GM19099 (cell line): Measurements from ENCODE around the gene NQO2.

Experiments used
- POLR2A ChIP-seq: IDR thresholded peaks from 3 replicates; pipeline ENCODE4 v1.6.1; 2011; ENCODE audit warnings: low read depth; ENCODE audit not compliant: insufficient read length; ENCODE audit errors: extremely low read depth

The NQO2 gene

DNA sequence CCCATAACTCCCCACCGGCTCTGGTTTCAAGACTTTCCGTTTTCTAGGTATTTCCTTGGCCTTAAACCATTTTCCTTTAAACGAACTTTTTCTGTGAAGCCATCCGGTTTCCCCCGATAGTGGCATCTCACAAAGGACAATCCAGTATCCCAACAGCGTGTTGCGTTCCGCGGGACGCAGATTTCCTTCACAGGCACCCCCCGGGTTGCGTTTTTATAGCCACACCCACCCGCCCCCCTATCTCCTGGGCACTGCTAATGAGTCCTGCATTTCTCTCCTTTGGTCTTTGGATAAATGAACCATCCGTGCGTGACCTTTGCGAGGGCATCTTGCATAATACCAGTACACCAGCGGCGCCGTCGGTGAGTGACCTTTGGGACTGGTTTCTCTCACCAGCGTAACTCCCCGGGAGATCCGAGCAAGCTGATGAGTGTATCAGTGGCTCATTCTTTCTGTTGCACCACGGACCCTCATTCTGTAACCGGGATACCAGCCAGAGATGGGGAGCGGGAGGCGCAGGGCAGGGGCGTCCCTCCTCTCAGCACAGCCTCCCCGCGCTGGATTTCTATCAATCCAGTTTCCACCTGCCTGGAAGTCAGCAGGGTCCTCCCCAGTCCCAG, 586 bp upstream of the NQO2 start:
- TF ChIP-seq POLR2A = no peak

DNA sequence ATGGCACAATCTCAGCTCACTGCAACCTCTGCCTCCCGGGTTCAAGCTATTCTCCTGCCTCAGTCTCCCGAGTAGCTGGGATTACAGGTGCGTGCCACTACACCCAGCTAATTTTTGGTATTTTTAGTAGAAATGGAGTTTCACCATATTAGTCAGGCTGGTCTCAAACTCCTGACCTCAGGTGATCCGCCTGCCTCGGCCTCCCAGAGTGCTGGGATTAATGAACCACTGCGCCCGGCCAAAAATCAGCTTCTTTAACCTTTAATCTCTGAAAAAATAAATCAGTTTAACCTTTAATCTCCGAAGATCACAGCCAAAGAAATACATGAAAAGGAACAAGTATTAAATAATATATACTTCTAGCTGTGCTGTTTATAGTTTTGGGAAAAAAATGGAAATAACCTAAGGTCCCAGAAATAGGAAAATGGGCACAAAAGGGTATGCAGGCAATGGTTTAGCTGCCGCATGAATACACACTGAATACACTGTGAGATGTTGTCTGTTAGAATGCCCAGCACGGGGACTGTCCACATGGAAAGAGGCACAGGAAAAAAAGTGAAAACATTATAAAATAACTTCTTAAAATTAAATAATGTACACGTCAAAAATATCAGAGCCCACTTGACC, 1.6 kb downstream of the NQO2 start:
- no peak for TF ChIP-seq POLR2A

DNA sequence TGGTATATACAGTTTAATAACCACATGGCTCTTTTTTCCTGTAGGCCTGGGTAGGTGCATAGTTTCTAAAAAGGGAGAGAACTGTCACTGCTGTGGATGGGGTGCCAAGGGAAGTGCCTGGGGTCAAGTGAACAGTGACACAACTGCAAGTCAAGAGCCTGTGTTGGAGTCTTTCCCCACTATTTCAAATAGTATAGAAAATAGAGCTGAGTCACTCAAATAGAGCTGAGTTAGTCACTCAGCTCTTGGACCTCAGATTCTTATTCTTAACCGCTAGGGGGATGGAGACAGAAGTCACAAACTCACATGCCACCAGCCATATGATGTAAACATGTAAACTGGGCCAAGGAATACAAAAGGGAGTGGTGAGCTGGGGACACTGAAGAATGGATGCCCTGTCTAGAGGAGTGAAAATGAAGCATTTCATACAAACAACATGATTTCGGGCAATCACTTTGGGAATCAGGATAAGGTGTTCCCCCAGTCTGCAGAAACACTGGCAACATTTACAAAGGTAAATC, 2.1 kb downstream of the NQO2 start:
- TF ChIP-seq POLR2A = no peak

DNA sequence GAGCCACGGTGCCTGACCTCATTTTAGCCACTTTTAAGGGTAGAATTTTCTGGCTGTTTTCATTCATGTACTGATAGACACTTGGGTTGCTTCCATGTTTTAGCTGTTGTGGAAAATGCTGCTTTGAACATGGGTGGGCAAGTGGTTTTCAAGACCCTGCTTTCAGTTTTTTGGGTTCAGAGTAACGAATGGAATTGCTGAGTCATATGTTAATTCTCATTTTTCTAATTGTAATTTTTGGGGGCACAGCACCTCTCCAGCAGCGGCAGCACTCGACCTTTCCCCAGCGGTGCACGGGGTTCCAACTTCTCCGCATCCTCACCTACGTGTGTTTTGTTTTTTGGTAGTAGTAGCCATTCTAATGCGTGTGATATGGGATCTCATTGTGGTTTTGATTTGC, 5.4 kb downstream of the NQO2 start:
- TF ChIP-seq POLR2A = no peak

DNA sequence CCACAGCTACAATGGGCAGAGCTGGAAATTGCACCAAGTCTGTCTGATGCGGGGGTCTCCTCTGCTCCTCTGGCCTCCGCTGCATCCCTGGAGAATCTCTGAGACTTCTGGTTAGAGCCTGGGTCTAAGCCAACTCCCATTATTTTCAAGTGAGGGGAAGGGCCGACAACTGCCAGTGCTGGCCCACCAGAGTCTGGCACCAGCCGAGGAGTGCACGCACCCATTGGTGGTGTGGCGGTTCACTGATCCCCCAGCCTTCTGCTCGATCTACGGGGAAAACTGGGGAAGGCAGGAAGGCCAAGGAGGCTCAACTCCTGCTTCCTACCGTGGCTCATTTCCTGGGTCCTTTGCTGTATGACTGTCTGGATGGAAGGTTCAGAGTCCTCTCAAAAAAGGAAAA, 6.2 kb downstream of the NQO2 start:
- TF ChIP-seq POLR2A = no peak

DNA sequence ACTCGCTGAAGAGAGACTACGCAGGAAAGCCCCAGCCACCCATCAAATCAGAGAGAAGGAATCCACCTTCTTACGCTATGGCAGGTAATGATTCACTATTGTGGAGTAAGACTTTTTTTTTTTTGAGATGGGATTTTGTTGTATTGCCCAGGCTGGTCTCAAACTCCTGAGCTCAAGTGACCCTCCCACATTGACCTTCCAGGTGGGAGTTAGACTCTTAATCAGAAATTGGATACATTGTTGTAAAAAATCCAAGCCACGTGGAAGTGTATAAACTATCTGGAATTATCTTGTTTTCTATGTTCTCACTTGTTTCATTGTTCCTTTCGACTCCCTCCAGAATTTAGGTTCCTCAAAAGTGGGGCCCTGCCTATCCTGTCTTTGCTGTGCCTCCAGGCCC, 6.8 kb downstream of the NQO2 start:
- no peak for TF ChIP-seq POLR2A

DNA sequence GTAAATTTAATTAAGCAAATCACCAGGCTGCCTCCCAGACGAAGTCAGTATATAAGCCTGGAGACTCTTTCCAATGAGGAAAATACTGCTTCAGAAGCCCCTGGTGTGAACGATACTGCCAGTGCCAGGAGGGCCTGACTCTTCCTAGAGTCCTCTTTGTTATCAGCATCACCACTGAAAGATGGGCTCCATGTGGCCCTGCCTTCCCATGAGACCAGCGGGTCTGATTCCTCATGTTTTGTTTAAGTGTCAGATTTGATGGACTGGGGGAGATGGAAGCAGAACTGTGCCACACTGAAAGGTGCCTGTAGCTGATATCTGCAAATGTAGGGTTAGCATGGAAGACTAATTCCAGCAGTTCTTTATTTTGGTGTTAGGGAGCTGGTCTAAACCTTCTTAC, 7.9 kb downstream of the NQO2 start:
- no peak for TF ChIP-seq POLR2A

DNA sequence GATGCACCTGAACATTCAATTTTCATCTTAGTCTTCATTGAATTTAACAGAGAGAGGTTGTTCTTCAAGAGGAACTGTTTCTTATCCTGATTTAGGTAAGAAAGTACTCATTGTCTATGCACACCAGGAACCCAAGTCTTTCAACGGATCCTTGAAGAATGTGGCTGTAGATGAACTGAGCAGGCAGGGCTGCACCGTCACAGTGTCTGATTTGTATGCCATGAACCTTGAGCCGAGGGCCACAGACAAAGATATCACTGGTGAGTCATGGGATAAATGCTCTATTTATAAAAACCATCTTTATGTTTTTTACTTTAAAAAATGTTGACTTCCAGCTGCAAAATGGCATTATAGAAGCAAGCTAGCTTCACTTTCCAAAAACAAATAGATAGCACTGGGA, 10.2 kb downstream of the NQO2 start:
- TF ChIP-seq POLR2A = no peak

DNA sequence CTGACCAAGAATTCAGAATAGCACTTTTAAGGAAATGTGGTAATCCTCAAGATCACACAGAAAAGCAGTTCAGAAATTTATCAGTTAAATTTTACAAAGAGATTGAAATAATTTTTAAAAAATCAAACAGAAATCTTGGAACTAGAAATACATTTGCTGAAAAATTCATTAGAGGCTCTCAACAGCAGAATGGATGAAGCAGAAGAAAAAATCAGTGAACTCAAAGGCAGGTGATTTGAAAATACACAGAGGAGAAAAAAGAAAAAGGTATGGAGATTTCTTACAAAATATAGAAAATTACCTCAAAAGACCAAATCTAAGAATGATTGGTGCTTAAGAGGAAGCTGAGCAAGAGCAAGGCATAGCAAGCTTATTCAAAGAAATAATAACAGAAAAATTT, 11.5 kb downstream of the NQO2 start:
- TF ChIP-seq POLR2A = no peak

DNA sequence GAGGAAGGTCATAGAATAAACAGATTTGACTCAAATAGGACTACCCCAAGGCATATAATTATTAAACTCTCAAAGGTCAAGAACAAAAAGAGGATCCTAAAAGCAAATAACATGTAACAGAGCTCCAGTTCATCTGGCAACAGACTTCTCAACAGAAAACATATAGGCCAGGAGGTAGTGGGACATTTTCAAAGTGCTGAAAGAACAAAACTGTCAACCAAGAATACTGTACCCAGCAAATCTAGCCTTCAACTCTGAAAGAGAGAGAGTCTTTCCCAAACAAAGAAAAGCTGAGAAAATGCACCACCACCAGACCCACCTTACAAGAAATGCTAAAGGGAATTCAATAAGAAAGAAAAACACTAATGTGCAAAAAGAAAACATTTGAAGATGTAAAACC, 11.9 kb downstream of the NQO2 start:
- no peak for TF ChIP-seq POLR2A

DNA sequence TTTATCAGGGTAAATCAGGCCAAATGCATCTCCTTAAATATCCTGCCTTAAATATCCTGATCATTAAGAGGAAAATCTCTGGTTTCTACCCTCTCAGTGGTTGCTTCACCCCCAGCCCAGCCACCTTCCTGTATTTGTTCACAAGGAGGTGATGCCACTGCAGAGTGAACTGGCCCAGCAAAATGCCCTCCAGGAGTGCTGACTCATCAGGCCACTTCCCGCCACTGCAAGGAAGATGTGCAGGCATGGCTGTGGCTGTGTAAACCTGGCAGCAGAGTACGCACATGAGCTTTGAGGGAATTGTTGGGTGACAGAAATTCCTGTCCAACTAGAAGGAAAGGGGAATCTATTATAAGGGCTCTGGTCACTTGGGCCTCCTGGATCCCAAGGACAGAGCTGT, 13.8 kb downstream of the NQO2 start:
- no peak for TF ChIP-seq POLR2A

DNA sequence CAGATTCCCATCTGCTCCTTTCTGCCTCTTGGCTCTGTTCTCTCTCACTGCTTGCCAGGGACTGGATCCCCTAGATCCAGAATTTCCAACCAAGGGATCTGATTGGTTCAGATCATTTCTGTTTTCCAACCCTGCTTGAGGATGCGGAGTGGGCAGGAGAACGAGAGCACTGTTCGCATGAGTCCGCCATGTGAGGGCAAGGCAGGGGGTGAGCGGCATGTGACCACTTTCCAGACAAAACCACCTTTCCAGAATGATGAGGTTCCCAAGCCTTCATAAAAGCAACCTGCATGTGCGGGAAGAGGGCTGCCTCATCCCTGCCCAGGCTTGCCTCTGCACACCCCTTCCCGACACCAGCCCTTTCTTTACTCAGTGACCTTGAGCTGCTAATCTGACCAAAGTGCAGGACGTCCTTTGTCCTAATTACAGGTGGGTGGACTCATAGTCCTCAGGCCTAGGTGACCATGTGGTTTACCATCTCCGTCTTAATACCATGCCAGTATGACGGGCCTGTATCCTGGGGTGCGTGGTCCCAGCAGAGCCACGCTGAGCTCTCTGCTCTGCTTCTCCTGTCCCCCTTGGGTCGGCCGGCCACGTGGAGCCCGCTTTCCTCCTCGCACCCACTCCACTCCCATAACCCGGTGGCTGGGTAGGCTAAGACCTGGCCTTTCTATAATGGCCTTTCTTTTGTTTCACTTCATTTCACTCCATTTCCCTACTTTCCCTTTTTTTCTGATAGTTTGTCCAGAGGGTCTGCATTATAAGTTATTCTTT, 14.4 kb downstream of the NQO2 start:
- TF ChIP-seq POLR2A = no peak

DNA sequence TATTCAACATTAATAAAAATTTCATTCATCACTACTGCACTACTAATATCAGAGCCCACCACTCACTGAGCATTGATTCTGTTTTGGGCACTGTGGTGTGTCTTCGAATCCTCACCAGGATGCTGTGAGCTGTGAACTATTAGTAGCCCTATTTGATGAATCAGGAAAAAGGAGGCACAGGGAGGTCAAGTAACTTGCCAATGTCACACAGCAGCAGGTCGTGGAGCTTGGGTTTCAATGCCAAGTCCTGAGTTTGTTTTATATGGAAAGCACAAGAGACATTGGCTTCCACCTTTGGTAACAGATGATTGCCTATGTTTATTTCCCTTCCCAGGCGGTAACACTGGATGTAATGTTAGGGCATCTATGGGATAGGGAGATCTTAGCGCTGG, 15.0 kb downstream of the NQO2 start:
- TF ChIP-seq POLR2A = no peak

DNA sequence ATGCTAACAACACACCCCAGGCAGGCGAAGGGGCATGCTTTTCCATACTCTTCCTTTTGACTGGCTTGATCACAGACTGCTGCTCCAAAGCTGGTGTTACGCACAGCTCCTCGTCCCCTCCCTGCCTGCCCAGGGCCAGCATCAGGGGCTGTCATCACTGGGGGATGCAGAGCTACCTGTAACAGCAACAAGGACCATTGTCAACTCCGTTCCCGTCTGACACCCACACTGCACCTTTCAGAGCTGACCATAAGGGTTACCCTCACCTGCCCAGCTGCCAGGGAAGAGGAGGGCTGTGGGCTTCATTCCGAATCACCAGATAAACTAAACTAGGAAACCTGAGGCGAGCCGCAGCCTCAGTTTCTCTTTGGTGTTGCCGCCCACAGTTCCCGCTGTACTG, 15.4 kb downstream of the NQO2 start:
- no peak for TF ChIP-seq POLR2A

DNA sequence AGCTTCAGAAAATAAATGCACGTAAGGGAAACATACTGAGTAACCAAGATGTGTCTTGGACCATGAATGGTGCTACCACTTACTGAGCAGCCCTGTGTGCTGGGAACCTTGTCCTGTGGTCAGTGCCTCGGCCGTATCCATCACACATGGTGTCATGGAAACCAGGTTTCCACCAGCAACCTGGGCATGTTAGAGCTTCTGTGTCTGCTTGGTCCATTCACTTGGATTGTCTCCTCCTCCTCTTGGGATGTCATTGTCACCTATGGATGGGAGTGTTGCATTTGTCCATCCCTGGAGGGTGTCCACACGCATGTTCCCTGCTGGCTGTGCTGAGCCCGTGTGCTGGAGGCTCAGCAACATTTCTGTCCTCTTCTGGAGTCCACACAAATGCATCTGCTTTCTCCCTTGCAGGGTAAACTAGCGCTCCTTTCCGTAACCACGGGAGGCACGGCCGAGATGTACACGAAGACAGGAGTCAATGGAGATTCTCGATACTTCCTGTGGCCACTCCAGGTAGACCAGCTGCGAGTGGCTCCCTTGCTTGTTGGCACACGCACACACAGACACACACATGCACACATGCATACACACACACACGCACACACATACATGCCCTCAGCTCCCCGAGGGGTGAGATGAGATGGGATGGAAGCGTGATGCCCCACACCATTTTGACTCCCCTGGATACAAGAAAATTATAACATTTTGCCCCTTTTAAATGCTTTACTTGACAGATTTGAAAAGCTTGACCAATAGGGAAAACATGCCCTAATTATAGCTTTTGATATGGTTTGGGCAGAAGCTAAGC, 17.0 kb downstream of the NQO2 start:
- TF ChIP-seq POLR2A = no peak
